Keratinocyte (primary cell): ENCODE measurements around the gene PTGR2. TPM values are rescaled to one million over a fixed set of nuclear protein-coding genes. Genes with fewer than 3 reads are reported as not detected.

Experiments
- DNase-seq: peaks from one replicate; pipeline ENCODE4 v3.0.0-alpha.2; 2011; ENCODE audit warnings: low read depth, missing footprints, low spot score
- FAIRE-seq: peaks from 2 replicates; lab custom pipeline; 2011; peaks lifted over from hg19 to GRCh38; lab: Jason Lieb, UNC
- H2AFZ ChIP-seq: 2 replicates; pipeline ENCODE4 v1.6.0; 2012; ENCODE audit warnings: low read length, control low read depth, inconsistent platforms; ENCODE audit not compliant: control insufficient read depth
- H3K27ac ChIP-seq: 2 replicates; pipeline ENCODE4 v1.5.1; 2011; ENCODE audit warnings: low read length; ENCODE audit not compliant: control insufficient read depth, insufficient read depth
- H3K27me3 ChIP-seq: 3 replicates; pipeline ENCODE4 v1.6.0; 2011; ENCODE audit warnings: low read length; ENCODE audit not compliant: control insufficient read depth, insufficient read depth; ENCODE audit errors: extremely low read depth
- H3K36me3 ChIP-seq, 2 experiments: 2 replicates in 1 of 2; 3 replicates in 1 of 2; pipeline ENCODE4 v1.5.1; 2011; ENCODE audit warnings: low read length in 2 of 2, mild to moderate bottlenecking in 1 of 2; ENCODE audit not compliant: control insufficient read depth in 2 of 2, insufficient read depth in 2 of 2; ENCODE audit errors: extremely low read depth in 1 of 2
- H3K4me1 ChIP-seq: 3 replicates; pipeline ENCODE4 v1.5.1; 2011; ENCODE audit warnings: low read length; ENCODE audit not compliant: control insufficient read depth, insufficient read depth; ENCODE audit errors: extremely low read depth
- H3K4me2 ChIP-seq: 3 replicates; pipeline ENCODE4 v1.6.0; 2011; ENCODE audit warnings: low read depth, low read length; ENCODE audit not compliant: control insufficient read depth, insufficient read depth; ENCODE audit errors: extremely low read depth
- H3K4me3 ChIP-seq, 3 experiments: fragments of 200-600 bp in 1 of 3; sonication (generic) in 1 of 3; 2 replicates in 2 of 3; 3 replicates in 1 of 3; pipeline ENCODE4 v1.5.1; 2011 to 2016; ENCODE audit warnings: low read length in 3 of 3, mild to moderate bottlenecking in 3 of 3, control low read depth in 2 of 3, inconsistent platforms in 1 of 3, low read depth in 1 of 3, mixed read lengths in 1 of 3, mixed run types in 1 of 3, moderate library complexity in 1 of 3; ENCODE audit not compliant: control insufficient read depth in 2 of 3, insufficient read depth in 2 of 3; ENCODE audit errors: extremely low read depth in 1 of 3
- H3K79me2 ChIP-seq: 2 replicates; pipeline ENCODE4 v1.6.0; 2012; ENCODE audit warnings: low read length; ENCODE audit not compliant: control insufficient read depth, insufficient read depth
- H3K9ac ChIP-seq: 3 replicates; pipeline ENCODE4 v1.6.0; 2011; ENCODE audit warnings: low read length; ENCODE audit not compliant: control insufficient read depth, insufficient read depth; ENCODE audit errors: extremely low read depth
- H3K9me1 ChIP-seq: 3 replicates; pipeline ENCODE4 v1.6.0; 2011; ENCODE audit warnings: low read length; ENCODE audit not compliant: control insufficient read depth, insufficient read depth; ENCODE audit errors: extremely low read depth
- H3K9me3 ChIP-seq: 2 replicates; pipeline ENCODE4 v1.5.1; 2012; ENCODE audit warnings: low read depth, low read length; ENCODE audit not compliant: control insufficient read depth
- H4K20me1 ChIP-seq: 3 replicates; pipeline ENCODE4 v1.6.0; 2011; ENCODE audit warnings: low read length; ENCODE audit not compliant: control insufficient read depth, insufficient read depth; ENCODE audit errors: extremely low read depth
- EZH2 ChIP-seq: IDR thresholded peaks from one replicate; pipeline ENCODE4 v1.6.1; 2012; ENCODE audit warnings: inconsistent platforms, mild to moderate bottlenecking, low read length, moderate library complexity
- dilution Hi-C: fragments of 300-500 bp; cut with MboI; formaldehyde crosslinking; loops from one replicate; pipeline ENCODE4 v1.7.0; 2020; ENCODE audit warnings: low sequenced_read_pairs; ENCODE audit not compliant: extremely low pct_ligation_motif_present
- polyA plus RNA-seq, 5 experiments: library from polyadenylated mRNA; depleted of rRNA in 3 of 5; stranded (reverse) in 3 of 5; stranded (forward) in 1 of 5; unstranded in 1 of 5; fragments of >200 nt; gene quantifications; 1 replicate in 1 of 5; 2 replicates in 3 of 5; 3 replicates in 1 of 5; pipeline versions ENCODE4 v1.2.1 to v1.2.3, GENCODE V29; 2011 to 2012; ENCODE audit warnings: missing spikeins in 2 of 5, low read depth in 1 of 5, low replicate concordance in 1 of 5
- TF ChIP-seq, protein P1 (sequence below), 3 experiments: IDR thresholded peaks in 1 of 3; conservative IDR thresholded peaks in 1 of 3; optimal IDR thresholded peaks in 1 of 3; 2 replicates in 2 of 3; 3 replicates in 1 of 3; pipeline versions ENCODE3 to v1.5.1; 2011; ENCODE audit warnings: low read length in 3 of 3, mild to moderate bottlenecking in 3 of 3, moderate library complexity in 2 of 3, control low read depth in 1 of 3, inconsistent platforms in 1 of 3; ENCODE audit not compliant: insufficient read depth in 2 of 3; ENCODE audit errors: extremely low read depth in 1 of 3

PTGR2 gene
- polyA plus RNA-seq, 1 donor (not counting 4 experiments of a cell fraction or from before 2014, with no cell fraction given), result 19.5 TPM

DNA sequence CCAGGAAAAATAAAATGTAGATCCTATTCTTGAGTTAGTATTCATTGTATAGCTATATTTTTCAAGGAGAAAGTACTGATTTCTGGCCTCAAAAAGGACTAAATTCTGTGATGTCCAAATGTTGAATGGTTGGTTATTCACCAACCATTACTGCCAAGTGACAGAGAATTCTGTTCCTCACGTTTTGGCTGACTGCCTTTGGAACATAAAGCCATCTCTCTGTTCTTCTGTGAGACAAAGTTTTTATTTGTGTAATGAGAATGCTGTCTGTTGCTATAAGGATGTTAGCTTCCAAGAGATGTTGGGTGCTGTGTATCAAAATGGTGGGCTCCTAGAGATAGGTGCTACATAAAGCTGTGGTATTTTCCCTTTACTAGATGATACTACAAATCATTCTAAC is 44.3 kb downstream of the PTGR2 start:
- Histone ChIP-seq H3K4me3 (no peak overlapping the region), H3K27me3 (no peaks in the 10 kb centered on the region), H2AFZ (no peak overlapping the region), H3K9me1 (peaks cover 3% of the 10 kb centered on the region), H3K36me3 (peaks cover 30 to 47% of the 10 kb centered on the region in 2 experiments), H3K9ac (no peak overlapping the region), H3K9me3 (no peaks in the 10 kb centered on the region), H3K4me2 (no peak overlapping the region), H3K27ac (no peak overlapping the region), H3K79me2 (peaks cover 34% of the 10 kb centered on the region), H4K20me1 (peaks cover 3% of the 10 kb centered on the region), H3K4me1 (no peaks in the 10 kb centered on the region)
- dilution Hi-C loops, result no loop called here
- no peak for TF ChIP-seq EZH2
- TF ChIP-seq, protein P1, sequence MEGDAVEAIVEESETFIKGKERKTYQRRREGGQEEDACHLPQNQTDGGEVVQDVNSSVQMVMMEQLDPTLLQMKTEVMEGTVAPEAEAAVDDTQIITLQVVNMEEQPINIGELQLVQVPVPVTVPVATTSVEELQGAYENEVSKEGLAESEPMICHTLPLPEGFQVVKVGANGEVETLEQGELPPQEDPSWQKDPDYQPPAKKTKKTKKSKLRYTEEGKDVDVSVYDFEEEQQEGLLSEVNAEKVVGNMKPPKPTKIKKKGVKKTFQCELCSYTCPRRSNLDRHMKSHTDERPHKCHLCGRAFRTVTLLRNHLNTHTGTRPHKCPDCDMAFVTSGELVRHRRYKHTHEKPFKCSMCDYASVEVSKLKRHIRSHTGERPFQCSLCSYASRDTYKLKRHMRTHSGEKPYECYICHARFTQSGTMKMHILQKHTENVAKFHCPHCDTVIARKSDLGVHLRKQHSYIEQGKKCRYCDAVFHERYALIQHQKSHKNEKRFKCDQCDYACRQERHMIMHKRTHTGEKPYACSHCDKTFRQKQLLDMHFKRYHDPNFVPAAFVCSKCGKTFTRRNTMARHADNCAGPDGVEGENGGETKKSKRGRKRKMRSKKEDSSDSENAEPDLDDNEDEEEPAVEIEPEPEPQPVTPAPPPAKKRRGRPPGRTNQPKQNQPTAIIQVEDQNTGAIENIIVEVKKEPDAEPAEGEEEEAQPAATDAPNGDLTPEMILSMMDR (optimal IDR thresholded peaks at IDR 0.05 in 1 of 3, IDR thresholded peaks at IDR 0.05 in 1 of 3, conservative IDR thresholded peaks at IDR 0.05 in 1 of 3; ENCODE audit: extremely low read depth in 1 of 3, insufficient read depth in 2 of 3, low read length in 3 of 3), result no peak
- FAIRE-seq (no peak), DNase-seq (no peak)

DNA sequence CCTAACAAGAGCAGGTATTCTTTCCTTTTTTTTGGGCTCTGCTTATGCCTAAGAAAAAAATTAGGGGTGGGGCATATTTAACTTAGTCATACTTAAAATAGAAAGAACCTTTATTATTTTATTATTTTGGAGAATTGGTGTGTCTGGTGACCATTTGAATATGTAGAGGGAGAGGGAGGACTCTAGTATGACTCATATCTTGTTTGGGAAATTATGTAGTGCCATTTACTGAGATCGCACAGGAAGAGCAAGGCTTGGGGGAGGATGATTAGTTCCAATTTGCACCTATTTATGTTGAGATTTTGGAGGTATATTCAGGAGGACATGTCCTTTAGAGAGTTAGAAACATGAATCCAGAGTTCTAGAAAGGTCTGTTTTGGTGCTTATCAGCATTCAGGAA is 44.9 kb downstream of the PTGR2 start:
- H3K4me2 ChIP-seq, result no peak overlapping the region
- peaks cover 3% of the 10 kb centered on the region for H4K20me1 ChIP-seq
- H3K4me1 ChIP-seq, result no peaks in the 10 kb centered on the region
- FAIRE-seq (no peak), DNase-seq (no peak)
- no peaks in the 10 kb centered on the region for H3K9me3 ChIP-seq
- no peak overlapping the region for H3K9ac ChIP-seq
- no peaks in the 10 kb centered on the region for H3K27me3 ChIP-seq
- peaks cover 31% of the 10 kb centered on the region for H3K79me2 ChIP-seq
- dilution Hi-C loops, result no loop called here
- no peak overlapping the region for H2AFZ ChIP-seq
- no peak overlapping the region for H3K4me3 ChIP-seq
- H3K36me3 ChIP-seq, result peaks cover 28 to 47% of the 10 kb centered on the region in 2 experiments
- TF ChIP-seq, protein P1 (optimal IDR thresholded peaks at IDR 0.05 in 1 of 3, IDR thresholded peaks at IDR 0.05 in 1 of 3, conservative IDR thresholded peaks at IDR 0.05 in 1 of 3; ENCODE audit: extremely low read depth in 1 of 3, insufficient read depth in 2 of 3, low read length in 3 of 3), result no peak
- TF ChIP-seq EZH2, result no peak
- H3K27ac ChIP-seq, result no peak overlapping the region
- peaks cover 3% of the 10 kb centered on the region for H3K9me1 ChIP-seq
